K562 (cell line): ENCODE measurements around the gene BBLN. TPM values are rescaled to one million over a fixed set of nuclear protein-coding genes. Genes with fewer than 3 reads are reported as not detected.

Experiments
- PML ChIP-seq: IDR thresholded peaks from 2 replicates; pipeline ENCODE4 v1.6.1; 2012; ENCODE audit warnings: low read length, inconsistent platforms
- RCOR1 ChIP-seq, 2 experiments: IDR thresholded peaks; 2 replicates each; pipeline ENCODE4 v1.6.1; 2012; ENCODE audit warnings: low read depth in 2 of 2, low read length in 2 of 2, borderline replicate concordance in 1 of 2, improper control_type of control experiment in 1 of 2
- TAF15 ChIP-seq: fragments of 200-400 bp; formaldehyde crosslinking; IDR thresholded peaks from 2 replicates; pipeline ENCODE4 v1.6.1; 2017; ENCODE audit warnings: mild to moderate bottlenecking, low read depth, low read length, moderate library complexity
- TEAD2 ChIP-seq: fragments of 450-650 bp; IDR thresholded peaks from 2 replicates; pipeline ENCODE4 v1.6.1; 2016; ENCODE audit warnings: missing genetic modification characterization, control low read depth, missing compliant biosample characterization
- ZZZ3 ChIP-seq: fragments of 450-650 bp; IDR thresholded peaks from 2 replicates; pipeline ENCODE4 v1.6.1; 2016; ENCODE audit warnings: antibody characterized with exemption, mild to moderate bottlenecking, moderate library complexity
- polyA plus RNA-seq, 8 experiments: library from polyadenylated mRNA; depleted of rRNA in 4 of 8; stranded (reverse) in 5 of 8; unstranded in 3 of 8; fragments of >200 nt; fragmentation: Nextera tagmentation in 2 of 8; fragmentation: Illumina TruSeq in 1 of 8; extraction: Ambion mirVana in 2 of 8; extraction: Trizol in 1 of 8; gene quantifications; 2 replicates each; pipeline versions ENCODE4 v1.2.1 to v1.2.3, GENCODE V29; 2011 to 2014; ENCODE audit warnings: inconsistent platforms in 1 of 8, missing spikeins in 1 of 8
- total RNA-seq, 7 experiments: library from RNA; depleted of rRNA in 6 of 7; stranded (reverse); fragments of >200 nt in 6 of 7; fragmentation: Illumina TruSeq in 2 of 7; extraction: Trizol in 2 of 7; gene quantifications; 2 replicates each; pipeline versions ENCODE4 v1.2.1 to v1.2.3, GENCODE V29; 2011 to 2021; ENCODE audit warnings: low replicate concordance in 1 of 7
- TF ChIP-seq, protein P1 (sequence below): fragments of 250-450 bp; sonication (Bioruptor Pico); IDR thresholded peaks from 2 replicates; pipeline ENCODE4 v1.4.0; 2020; ENCODE audit warnings: mild to moderate bottlenecking
- TF ChIP-seq, protein P2 (sequence below): fragments of 200-800 bp; sonication (Bioruptor generic); IDR thresholded peaks from 2 replicates; pipeline ENCODE4 v1.6.1; 2017; ENCODE audit warnings: missing genetic modification characterization, missing compliant biosample characterization

The BBLN gene
- total and polyA plus RNA-seq, 9 of the 15 experiments (the other 6 are each of a cell fraction or from before 2014, with no cell fraction given) = 4.2 to 331 (median 87.1) TPM

GRCh38 chr9:128191406-128192046 lies 31.5 kb downstream of the BBLN start, which contains the start of gene CIZ1 (continued):
- TF ChIP-seq, protein P1, sequence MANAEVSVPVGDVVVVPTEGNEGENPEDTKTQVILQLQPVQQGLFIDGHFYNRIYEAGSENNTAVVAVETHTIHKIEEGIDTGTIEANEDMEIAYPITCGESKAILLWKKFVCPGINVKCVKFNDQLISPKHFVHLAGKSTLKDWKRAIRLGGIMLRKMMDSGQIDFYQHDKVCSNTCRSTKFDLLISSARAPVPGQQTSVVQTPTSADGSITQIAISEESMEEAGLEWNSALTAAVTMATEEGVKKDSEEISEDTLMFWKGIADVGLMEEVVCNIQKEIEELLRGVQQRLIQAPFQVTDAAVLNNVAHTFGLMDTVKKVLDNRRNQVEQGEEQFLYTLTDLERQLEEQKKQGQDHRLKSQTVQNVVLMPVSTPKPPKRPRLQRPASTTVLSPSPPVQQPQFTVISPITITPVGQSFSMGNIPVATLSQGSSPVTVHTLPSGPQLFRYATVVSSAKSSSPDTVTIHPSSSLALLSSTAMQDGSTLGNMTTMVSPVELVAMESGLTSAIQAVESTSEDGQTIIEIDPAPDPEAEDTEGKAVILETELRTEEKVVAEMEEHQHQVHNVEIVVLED (CRISPR knock-in tag) = peak; percentile 76
- TF ChIP-seq RCOR1 (IDR thresholded peaks at IDR 0.05; ENCODE audit: borderline replicate concordance in 1 of 2, low read depth in 2 of 2, low read length in 2 of 2) (peak in 1 of 2 experiments; percentile 93; a peak in 2 of 4 replicates), TEAD2 (no peak), TAF15 (no peak), PML (peak; percentile 85; the same call in 1 of the 2 replicates), ZZZ3 (no peak)
- TF ChIP-seq, protein P2, sequence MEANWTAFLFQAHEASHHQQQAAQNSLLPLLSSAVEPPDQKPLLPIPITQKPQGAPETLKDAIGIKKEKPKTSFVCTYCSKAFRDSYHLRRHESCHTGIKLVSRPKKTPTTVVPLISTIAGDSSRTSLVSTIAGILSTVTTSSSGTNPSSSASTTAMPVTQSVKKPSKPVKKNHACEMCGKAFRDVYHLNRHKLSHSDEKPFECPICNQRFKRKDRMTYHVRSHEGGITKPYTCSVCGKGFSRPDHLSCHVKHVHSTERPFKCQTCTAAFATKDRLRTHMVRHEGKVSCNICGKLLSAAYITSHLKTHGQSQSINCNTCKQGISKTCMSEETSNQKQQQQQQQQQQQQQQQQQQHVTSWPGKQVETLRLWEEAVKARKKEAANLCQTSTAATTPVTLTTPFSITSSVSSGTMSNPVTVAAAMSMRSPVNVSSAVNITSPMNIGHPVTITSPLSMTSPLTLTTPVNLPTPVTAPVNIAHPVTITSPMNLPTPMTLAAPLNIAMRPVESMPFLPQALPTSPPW = no peak
